HCT116 (cell line): ENCODE data around the gene AKR1E2. TPM values are rescaled to one million over a fixed set of nuclear protein-coding genes. Genes with fewer than 3 reads are reported as not detected.

Experiments
- ATAC-seq: fragments of 200-7000 bp; cut with Tn5 transposase; 2 replicates; pipeline ENCODE4 v1.9.1; 2020; ENCODE audit warnings: mild to moderate bottlenecking, moderate library complexity
- BruUV-seq: library from RNA; stranded (reverse); fragments of 400-500 nt; replicated peaks from 2 replicates; lab custom pipeline; 2021; lab: Mats Ljungman, UMichigan
- CTCF ChIA-PET: fragments of 300-600 bp; sonication (Branson Sonifier 250); formaldehyde crosslinking; loops from one replicate; lab custom pipeline; 2021; ENCODE audit warnings: antibody characterized with exemption; lab: Charles Lee
- POLR2A ChIA-PET: fragments of 300-600, 350-600 bp; sonication (Branson Sonifier 250); formaldehyde crosslinking; loops from one replicate; lab custom pipeline; 2021; ENCODE audit warnings: antibody characterized with exemption; lab: Charles Lee
- RAD21 ChIA-PET, 2 experiments: fragments of 300-600 bp; sonication (Branson Sonifier 250); formaldehyde crosslinking; loops; one replicate each; lab custom pipeline; 2023; ENCODE audit warnings: low total read pairs in 2 of 2; ENCODE audit not compliant: uncharacterized antibody in 2 of 2, unreplicated experiment in 2 of 2, low non-redundant PET in 1 of 2; lab: Charles Lee
- DNase-seq: peaks from one replicate; pipeline ENCODE4 v3.0.0-alpha.2; 2010; ENCODE audit warnings: low read depth, low spot score
- H2AFZ ChIP-seq: fragments of 200-600 bp; shearing (Covaris generic), sonication (generic); 2 replicates; pipeline ENCODE4 v1.6.1; 2017; ENCODE audit warnings: low read depth, mixed run types, mixed read lengths, antibody characterized with exemption, low read length; ENCODE audit not compliant: poor library complexity, severe bottlenecking
- H3K27ac ChIP-seq: 2 replicates; pipeline ENCODE4 v1.5.1; 2012; ENCODE audit warnings: low read depth, low read length
- H3K27me3 ChIP-seq: fragments of 200-600 bp; sonication (generic); 2 replicates; pipeline ENCODE4 v1.6.1; 2016; ENCODE audit warnings: mixed run types, low read length, mixed read lengths; ENCODE audit not compliant: insufficient read depth
- H3K36me3 ChIP-seq, 2 experiments: fragments of 200-500 bp in 1 of 2; fragments of 200-600 bp in 1 of 2; sonication (Bioruptor generic) in 1 of 2; sonication (generic) in 1 of 2; 2 replicates each; pipeline versions ENCODE4 v1.5.1 to v1.6.1; 2014 to 2016; ENCODE audit warnings: low read length in 2 of 2, inconsistent platforms in 1 of 2, mixed read lengths in 1 of 2, mixed run types in 1 of 2; ENCODE audit not compliant: insufficient read depth in 2 of 2, control insufficient read depth in 1 of 2
- H3K4me1 ChIP-seq, 2 experiments: fragments of 200-600 bp in 1 of 2; sonication (generic) in 1 of 2; 2 replicates each; pipeline versions ENCODE4 v1.5.1 to v1.6.1; 2012 to 2017; ENCODE audit warnings: low read length in 2 of 2, inconsistent platforms in 1 of 2, mild to moderate bottlenecking in 1 of 2, mixed read lengths in 1 of 2, mixed run types in 1 of 2, moderate library complexity in 1 of 2; ENCODE audit not compliant: insufficient read depth in 2 of 2, control insufficient read depth in 1 of 2
- H3K4me2 ChIP-seq: fragments of 200-600 bp; sonication (generic); 2 replicates; pipeline ENCODE4 v1.6.1; 2017; ENCODE audit warnings: mixed run types, low read length, mixed read lengths
- H3K4me3 ChIP-seq, 2 experiments: fragments of 200-600 bp in 1 of 2; sonication (generic) in 1 of 2; replicated peaks in 1 of 2; 2 replicates each; pipeline ENCODE4 v1.5.1; 2011 to 2016; ENCODE audit warnings: low read length in 2 of 2, control low read depth in 1 of 2, low read depth in 1 of 2, mild to moderate bottlenecking in 1 of 2, mixed read lengths in 1 of 2, mixed run types in 1 of 2
- H3K79me2 ChIP-seq: fragments of 200-600 bp; sonication (generic); 2 replicates; pipeline ENCODE4 v1.6.1; 2017; ENCODE audit warnings: mild to moderate bottlenecking, mixed run types, low read length, moderate library complexity, mixed read lengths; ENCODE audit not compliant: insufficient read depth
- H3K9ac ChIP-seq: fragments of 200-600 bp; sonication (generic); 2 replicates; pipeline ENCODE4 v1.6.1; 2016; ENCODE audit warnings: low read length, mixed read lengths
- H3K9me2 ChIP-seq: fragments of 200-600 bp; sonication (generic), shearing (Covaris generic); 2 replicates; pipeline ENCODE4 v1.6.1; 2017; ENCODE audit warnings: mixed run types, mild to moderate bottlenecking, moderate library complexity; ENCODE audit not compliant: insufficient read depth
- H3K9me3 ChIP-seq, 2 experiments: fragments of 200-500 bp in 1 of 2; fragments of 200-600 bp in 1 of 2; sonication (Bioruptor generic) in 1 of 2; sonication (generic) in 1 of 2; 2 replicates each; pipeline ENCODE4 v1.6.1; 2014 to 2017; ENCODE audit warnings: low read length in 2 of 2, mixed read lengths in 2 of 2, inconsistent platforms in 1 of 2, low read depth in 1 of 2, mild to moderate bottlenecking in 1 of 2, mixed run types in 1 of 2, moderate library complexity in 1 of 2; ENCODE audit not compliant: control insufficient read depth in 1 of 2, insufficient read depth in 1 of 2
- H4K20me1 ChIP-seq: fragments of 200-600 bp; sonication (generic), shearing (Covaris generic); 2 replicates; pipeline ENCODE4 v1.6.1; 2017; ENCODE audit warnings: mixed run types, mild to moderate bottlenecking, moderate library complexity; ENCODE audit not compliant: insufficient read depth
- ATF3 ChIP-seq: IDR thresholded peaks from 2 replicates; pipeline ENCODE4 v1.6.1; 2012
- EZH2 ChIP-seq: fragments of 200-600 bp; sonication (generic); IDR thresholded peaks from 2 replicates; pipeline ENCODE4 v1.6.1; 2017; ENCODE audit warnings: antibody characterized with exemption, mixed run types
- POLR2AphosphoS5 ChIP-seq: IDR thresholded peaks from 2 replicates; pipeline ENCODE4 v1.6.1; 2011; ENCODE audit warnings: mild to moderate bottlenecking, low read depth, low read length, moderate library complexity
- REST ChIP-seq: IDR thresholded peaks from 2 replicates; pipeline ENCODE4 v1.6.1; 2012; ENCODE audit warnings: low read depth
- SRF ChIP-seq: IDR thresholded peaks from 2 replicates; pipeline ENCODE4 v1.6.1; 2012; ENCODE audit warnings: low read depth
- ZBTB33 ChIP-seq: IDR thresholded peaks from 2 replicates; pipeline ENCODE4 v1.6.1; 2011; ENCODE audit warnings: mild to moderate bottlenecking, low read length, moderate library complexity; ENCODE audit not compliant: insufficient replicate concordance; ENCODE audit errors: extremely low read depth
- ZFX ChIP-seq: fragments of 450-650 bp; IDR thresholded peaks from 2 replicates; pipeline ENCODE4 v1.6.1; 2017
- ZNF274 ChIP-seq: fragments of 200-500 bp; sonication (Bioruptor generic); IDR thresholded peaks from 2 replicates; pipeline ENCODE4 v1.6.1; 2014; ENCODE audit warnings: mild to moderate bottlenecking, low read depth, low read length, inconsistent platforms
- intact Hi-C: fragments of 100-400 bp; cut with micrococcal nuclease; formaldehyde crosslinking; loops from 2 replicates; pipeline ENCODE4 v1.10.0; 2022
- total RNA-seq: library from RNA; stranded (reverse); gene quantifications from one replicate; pipeline ENCODE4 v1.2.1, GENCODE V29; 2021; ENCODE audit not compliant: unreplicated experiment

The AKR1E2 gene
- total RNA-seq, 1 experiment from 2014 or later: 5.0 TPM

DNA sequence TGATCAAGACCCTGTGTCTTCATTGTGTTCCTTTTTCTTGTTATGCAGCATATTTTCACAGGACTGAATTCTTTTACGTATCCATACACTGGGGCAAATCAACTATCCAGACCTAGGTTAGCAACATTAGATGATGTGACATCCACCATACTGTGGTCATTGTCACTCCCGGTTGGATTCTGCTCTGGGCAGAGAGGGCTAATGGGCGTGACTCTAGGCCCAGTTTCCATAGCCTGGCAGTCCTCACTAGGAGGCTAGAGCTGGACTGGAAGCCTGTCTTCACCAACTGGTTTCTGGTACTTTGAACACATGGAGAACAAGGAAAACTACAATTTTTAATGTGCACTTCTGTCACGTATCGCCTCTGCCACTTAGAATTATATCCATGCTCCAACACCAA lies 25.2 kb downstream of the AKR1E2 start:
- Histone ChIP-seq H4K20me1 (no peaks in the 10 kb centered on the region), H3K36me3 (no peaks in the 10 kb centered on the region), H2AFZ (no peak overlapping the region), H3K27me3 (no peaks in the 10 kb centered on the region), H3K9ac (no peak overlapping the region), H3K4me1 (peaks cover 0 to 5% of the 10 kb centered on the region in 2 experiments; a peak in 1 of 4 replicates), H3K27ac (no peak overlapping the region), H3K4me3 (no peak overlapping the region), H3K4me2 (no peak overlapping the region), H3K79me2 (no peaks in the 10 kb centered on the region), H3K9me2 (no peaks in the 10 kb centered on the region)
- ChIA-PET RAD21 (no interaction called here), POLR2A (no interaction called here)
- intact Hi-C loops: no loop called here
- ATAC-seq: no peak
- TF ChIP-seq ATF3: no peak
- no peak for TF ChIP-seq POLR2AphosphoS5
- TF ChIP-seq SRF: no peak
- TF ChIP-seq ZNF274: no peak
- no peak for TF ChIP-seq EZH2
- no peak for TF ChIP-seq REST
- no peak for TF ChIP-seq ZBTB33
- TF ChIP-seq ZFX: no peak
- TF ChIP-seq, all 23 proteins: peak for 0
- no TSS peak for BruUV-seq
- no peak for DNase-seq
- H3K9me3 ChIP-seq: no peaks in the 10 kb centered on the region
- CTCF ChIA-PET: interaction anchor here (4.1 kb wide), 1 partner anchor 584 kb away, joined by 28 read pairs; no protein-coding TSS in a partner anchor
